Measurements from ENCODE around the gene FGGY.

FGGY gene

GRCh38 chr1:59391212-59392179 is 94.6 kb downstream of the FGGY start:
- H3K27ac ChIP-seq = no peak overlapping the region
- DNase-seq (ENCODE audit: low spot score) = no peak
- CTCF ChIA-PET = no interaction called here
- POLR2A ChIA-PET (ENCODE audit: low non-redundant PET) = no interaction called here
- TF ChIP-seq CTCF (conservative IDR thresholded peaks at IDR 0.05; ENCODE audit: low read depth) = no peak

GRCh38 chr1:59393211-59394180 is 96.6 kb downstream of the FGGY start:
- H3K27ac ChIP-seq = no peak overlapping the region
- no peak for DNase-seq (ENCODE audit: low spot score)
- CTCF ChIA-PET = interaction anchor here (0.7 to 1.1 kb wide), 2 partner anchors 15 to 94 kb away, joined by 3 to 4 read pairs; no protein-coding TSS in a partner anchor
- TF ChIP-seq CTCF (conservative IDR thresholded peaks at IDR 0.05; ENCODE audit: low read depth) = no peak
- POLR2A ChIA-PET (ENCODE audit: low non-redundant PET) = no interaction called here

- ChIA-PET POLR2A (ENCODE audit: low non-redundant PET) (no interaction called here), CTCF (interaction anchor here (1.1 kb wide), 1 partner anchor 93 kb away, joined by 3 read pairs; no protein-coding TSS in a partner anchor)
- no peak overlapping the region for H3K27ac ChIP-seq
- TF ChIP-seq CTCF (conservative IDR thresholded peaks at IDR 0.05; ENCODE audit: low read depth) = no peak
- no peak for DNase-seq (ENCODE audit: low spot score)
Measured at GRCh38 chr1:59394706-59395425, 98.0 kb downstream of the FGGY start.

GRCh38 chr1:59396387-59396786 is 99.5 kb downstream of the FGGY start:
- TF ChIP-seq CTCF (conservative IDR thresholded peaks at IDR 0.05; ENCODE audit: low read depth) = no peak
- DNase-seq (ENCODE audit: low spot score) = no peak
- CTCF ChIA-PET = no interaction called here
- POLR2A ChIA-PET (ENCODE audit: low non-redundant PET) = no interaction called here
- no peak overlapping the region for H3K27ac ChIP-seq

- ChIA-PET POLR2A (ENCODE audit: low non-redundant PET) (no interaction called here), CTCF (no interaction called here)
- no peak overlapping the region for H3K27ac ChIP-seq
Measured at GRCh38 chr1:59397139-59397858, 100.4 kb downstream of the FGGY start.

More at GRCh38 chr1:59397139-59397858, 100.4 kb downstream of the FGGY start:
- no peak for DNase-seq (ENCODE audit: low spot score)
- no peak for TF ChIP-seq CTCF (conservative IDR thresholded peaks at IDR 0.05; ENCODE audit: low read depth)
